GM21717 (cell line): Measurements from ENCODE around the gene HES5.
A peak's percentile ranks its signal among the peaks of the same experiment; 100 is the strongest.
"Not testable (repeated sequence)": the region's sequence is repeated elsewhere in the genome, so short reads cannot be mapped to it uniquely, and the experiment has no call there.

Experiments
- ATAC-seq: cut with Tn5 transposase; IDR thresholded peaks from one replicate; pipeline ENCODE4 v1.9.1; 2021; ENCODE audit warnings: mild to moderate bottlenecking, moderate library complexity; ENCODE audit not compliant: unreplicated experiment

Gene HES5

DNA sequence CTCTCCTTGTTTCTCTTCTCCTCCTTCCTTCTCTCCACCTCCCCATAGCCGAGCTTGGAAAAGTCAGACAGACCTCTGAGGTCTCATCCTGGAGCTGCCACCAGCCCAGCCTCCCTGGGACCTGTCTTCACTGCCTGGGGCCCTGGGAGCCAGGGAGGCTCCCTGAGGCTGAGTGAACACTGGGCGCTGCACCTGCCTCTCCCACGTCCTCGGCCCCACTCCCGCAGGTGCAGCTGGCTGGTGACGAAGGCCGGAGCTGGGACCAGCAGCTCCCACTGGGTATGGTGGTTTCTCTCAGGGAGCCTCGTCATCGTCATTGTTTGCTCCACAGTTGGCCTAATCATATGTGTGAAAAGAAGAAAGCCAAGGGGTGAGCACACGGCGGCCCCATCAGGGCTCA is 31.4 kb upstream of the HES5 start:
- ATAC-seq = no peak

DNA sequence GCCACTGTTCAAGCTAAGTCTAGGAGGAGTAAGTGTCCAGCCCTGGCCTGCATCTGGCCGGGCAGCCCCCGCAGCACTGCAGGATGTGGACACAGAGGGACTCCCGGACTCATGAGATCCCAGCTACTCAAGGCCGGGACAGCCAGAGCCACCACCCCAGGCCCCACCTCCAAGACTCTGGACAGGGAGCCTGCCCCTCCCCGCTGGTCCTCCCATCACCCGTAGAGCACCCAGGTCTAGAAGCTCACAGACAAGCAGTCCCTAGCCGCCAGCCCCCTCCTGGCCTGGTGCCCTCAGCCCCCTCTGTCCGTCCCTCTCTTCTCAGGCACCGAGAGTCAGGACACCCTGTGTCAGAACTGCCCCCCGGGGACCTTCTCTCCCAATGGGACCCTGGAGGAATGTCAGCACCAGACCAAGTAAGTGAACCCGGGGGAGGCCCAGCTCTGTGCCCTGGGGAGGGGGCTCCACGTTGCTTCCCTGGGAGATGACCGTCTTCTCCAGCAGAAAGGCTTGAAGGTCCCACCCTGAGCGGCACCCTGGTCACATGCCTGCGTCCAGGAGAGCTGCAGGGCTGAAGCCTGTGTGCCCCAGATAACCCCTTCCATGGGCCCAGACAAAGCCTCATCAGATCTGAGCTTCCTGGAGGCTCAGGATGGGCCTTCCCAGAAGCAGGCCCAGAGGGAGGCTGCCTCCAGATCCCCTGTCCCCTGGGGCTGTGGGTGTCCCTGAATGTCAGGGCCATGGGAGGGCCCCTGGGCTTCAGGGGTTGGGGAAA is 30.4 kb upstream of the HES5 start:
- no peak for ATAC-seq

DNA sequence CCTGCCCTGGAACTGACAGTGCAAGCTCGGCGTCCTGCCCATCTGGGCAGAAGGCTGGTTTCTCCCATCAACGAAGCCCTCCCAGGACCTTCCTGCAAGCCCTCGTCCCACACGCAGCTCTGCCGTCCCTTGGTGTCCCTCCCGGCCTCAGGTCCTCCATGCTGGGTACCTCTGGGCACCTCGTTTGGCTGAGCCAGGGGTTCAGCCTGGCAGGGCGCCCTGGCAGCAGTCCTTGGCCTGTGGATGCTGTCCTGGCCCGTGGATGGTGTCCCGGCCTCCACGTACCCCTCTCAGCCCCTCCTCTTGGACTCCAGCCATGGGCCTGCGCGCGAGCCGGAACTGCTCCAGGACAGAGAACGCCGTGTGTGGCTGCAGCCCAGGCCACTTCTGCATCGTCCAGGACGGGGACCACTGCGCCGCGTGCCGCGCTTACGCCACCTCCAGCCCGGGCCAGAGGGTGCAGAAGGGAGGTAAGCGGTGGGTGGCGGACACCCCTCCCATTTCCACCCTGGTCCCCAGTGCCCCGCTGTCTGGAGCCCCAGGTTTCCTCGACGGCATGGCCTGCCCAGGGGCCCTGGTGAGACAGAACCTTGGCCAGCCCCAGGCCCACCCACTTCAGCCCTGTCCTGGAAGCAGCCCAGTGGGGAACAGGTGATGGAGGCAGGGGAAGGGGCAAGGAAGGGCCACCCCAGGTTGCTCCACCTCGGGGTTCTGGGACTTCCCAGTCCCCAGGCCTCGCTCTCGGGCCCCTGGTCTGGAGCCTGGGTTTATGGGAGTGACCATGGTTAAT is 29.6 kb upstream of the HES5 start:
- ATAC-seq = no peak

DNA sequence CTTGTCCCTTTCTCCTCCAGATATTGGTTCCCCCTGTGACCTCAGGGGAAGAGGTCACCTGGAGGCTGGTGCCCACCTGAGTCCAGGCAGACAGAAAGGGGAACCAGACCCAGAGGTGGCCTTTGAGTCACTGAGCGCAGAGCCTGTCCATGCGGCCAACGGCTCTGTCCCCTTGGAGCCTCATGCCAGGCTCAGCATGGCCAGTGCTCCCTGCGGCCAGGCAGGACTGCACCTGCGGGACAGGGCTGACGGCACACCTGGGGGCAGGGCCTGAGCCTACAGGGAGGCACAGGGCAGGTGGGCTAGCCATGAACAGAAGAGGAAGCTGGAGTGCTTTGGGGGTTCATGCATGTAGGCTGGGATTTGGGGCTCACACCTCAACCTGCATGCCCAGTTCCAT is 28.8 kb upstream of the HES5 start:
- ATAC-seq = no peak

DNA sequence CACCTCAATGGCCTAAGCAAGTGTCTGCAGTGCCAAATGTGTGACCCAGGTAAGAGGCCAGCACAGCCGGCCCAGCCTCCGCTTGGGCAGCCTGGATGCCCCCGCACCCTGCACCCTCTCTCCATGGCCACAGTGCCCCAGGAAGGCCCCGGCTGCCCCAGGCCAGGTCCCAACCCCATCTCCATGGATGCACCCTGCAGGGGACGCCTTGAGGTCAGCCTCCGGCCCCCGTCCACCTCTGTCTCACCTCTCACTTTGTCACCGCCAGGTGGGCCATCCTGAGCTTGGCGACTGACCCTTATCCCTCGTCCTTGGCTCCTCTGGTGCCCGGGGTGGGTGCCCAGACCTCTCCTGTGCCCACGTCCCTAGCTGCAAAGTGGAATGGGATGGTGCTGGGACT is 28.4 kb upstream of the HES5 start:
- no peak for ATAC-seq

DNA sequence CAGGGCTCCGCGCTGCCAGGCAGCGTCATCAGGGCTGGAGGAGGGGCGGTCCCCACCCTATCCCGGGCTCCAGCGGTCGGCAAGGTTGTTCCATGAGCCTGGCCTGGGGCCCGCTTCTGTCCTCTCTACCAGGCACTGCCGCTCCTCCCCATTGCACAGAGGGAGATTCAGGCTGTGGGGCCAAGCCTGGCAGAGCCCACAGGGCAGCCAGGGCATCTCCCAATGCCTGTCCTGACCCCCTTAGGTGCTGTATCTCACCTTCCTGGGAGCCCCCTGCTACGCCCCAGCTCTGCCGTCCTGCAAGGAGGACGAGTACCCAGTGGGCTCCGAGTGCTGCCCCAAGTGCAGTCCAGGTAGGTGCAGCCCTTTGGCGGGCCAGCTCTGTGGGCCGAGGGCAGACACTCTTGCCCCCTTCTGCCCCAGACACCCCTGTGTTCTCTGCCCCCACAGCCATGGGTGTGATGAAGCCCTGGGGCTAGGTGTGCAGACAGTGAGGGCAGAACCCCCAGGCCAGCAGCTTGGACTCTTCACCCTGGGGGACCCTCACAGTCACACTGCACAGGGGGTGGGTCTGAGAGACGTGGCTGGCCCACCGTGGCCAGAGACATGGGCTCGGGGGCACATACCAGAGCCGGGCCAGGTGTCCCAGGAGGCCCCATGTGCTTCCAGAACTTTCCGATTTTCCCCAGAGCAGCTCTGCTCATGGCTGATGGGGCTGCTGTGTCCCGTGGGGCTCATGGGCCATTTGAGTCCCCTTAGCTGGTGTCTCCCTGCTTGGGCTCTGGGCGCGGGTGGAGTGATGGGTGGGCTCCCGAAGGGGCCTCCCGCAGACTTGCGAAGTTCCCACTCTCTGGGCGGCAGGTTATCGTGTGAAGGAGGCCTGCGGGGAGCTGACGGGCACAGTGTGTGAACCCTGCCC is 27.7 kb upstream of the HES5 start:
- no peak for ATAC-seq

DNA sequence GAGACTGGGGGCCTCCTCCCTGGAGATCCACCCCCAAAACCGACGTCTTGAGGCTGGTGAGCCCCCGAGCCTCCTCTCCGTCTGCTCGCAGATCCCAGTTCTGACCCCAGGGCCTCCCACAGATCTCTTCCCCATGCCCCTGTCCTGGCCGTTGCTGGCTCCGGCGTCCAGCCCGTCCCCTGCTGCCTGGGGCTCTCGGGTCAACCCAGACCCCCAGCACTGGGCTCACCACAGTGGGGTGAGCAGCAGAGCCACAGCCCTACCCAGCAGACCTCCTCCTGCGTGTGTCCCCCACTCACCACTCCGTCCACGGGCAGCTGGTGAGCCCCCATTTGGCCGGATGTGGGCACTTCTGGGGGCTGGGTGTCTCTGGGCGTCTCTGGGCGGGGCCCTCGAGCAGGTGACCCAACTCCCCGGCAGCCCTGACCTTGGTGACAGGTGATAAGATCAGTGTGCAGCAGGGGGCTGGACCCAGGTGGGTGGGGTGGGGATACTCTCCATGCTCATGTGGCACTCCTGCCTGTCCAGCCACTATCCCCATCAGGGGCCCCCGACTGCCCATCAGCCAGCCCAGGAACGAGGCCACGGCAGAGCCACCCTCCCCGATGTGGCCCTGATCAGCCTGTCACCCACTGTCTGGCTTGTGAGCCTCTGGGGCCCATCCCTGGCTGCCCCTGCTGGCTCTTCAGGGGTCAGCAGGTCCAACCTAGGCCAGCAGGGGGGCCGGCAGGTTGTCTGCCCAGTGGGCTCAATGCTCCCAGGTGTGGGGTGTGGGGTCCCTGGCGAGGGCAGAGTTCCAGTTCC is 26.8 kb upstream of the HES5 start:
- ATAC-seq = no peak

DNA sequence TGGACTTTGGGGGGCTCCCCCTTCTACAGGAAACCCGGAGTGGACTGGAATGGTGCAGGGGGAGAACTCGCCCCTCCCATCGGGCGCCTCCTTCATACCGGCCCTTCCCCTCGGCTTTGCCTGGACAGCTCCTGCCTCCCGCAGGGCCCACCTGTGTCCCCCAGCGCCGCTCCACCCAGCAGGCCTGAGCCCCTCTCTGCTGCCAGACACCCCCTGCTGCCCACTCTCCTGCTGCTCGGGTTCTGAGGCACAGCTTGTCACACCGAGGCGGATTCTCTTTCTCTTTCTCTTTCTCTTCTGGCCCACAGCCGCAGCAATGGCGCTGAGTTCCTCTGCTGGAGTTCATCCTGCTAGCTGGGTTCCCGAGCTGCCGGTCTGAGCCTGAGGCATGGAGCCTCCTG is 26.2 kb upstream of the HES5 start, which contains the start of gene TNFRSF14:
TSS of gene TNFRSF14 (plus strand) at position 95 of the 401 bp plus-strand sequence. CDS start at position 389, 294 bp downstream.
- ATAC-seq = peak; percentile 35

DNA sequence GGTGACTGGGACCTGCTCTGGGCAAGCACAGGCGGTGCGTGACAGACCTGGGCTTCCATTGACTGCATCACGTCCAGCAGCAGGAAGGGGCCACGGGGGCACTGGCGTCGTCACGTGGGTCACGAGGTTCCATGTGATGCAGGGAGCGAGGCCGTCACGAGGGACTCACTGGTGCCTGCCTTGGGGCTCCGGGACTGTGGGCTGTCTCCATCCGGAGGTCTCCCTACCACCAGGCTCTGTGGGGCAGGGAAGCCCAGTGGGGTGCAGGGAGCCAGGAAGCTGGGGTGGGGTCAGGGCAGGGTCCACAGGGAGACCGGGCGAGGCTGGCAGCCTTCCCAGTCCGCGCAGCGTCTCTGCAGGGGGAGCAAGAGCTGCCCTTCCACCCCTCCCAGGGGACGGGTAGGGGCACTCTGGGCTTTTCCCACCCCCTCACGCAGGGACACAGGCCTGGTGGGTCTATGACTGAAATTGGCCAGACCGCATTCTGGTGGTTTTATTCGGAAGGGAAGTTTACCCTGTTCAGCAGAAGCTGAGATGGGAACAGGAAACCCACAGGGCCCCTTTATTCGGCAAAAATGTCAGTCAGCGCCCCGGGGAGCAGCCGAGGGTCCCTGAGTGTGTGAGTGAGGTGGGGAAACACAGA is 25.7 kb upstream of the HES5 start:
- ATAC-seq = peak; percentile 33

DNA sequence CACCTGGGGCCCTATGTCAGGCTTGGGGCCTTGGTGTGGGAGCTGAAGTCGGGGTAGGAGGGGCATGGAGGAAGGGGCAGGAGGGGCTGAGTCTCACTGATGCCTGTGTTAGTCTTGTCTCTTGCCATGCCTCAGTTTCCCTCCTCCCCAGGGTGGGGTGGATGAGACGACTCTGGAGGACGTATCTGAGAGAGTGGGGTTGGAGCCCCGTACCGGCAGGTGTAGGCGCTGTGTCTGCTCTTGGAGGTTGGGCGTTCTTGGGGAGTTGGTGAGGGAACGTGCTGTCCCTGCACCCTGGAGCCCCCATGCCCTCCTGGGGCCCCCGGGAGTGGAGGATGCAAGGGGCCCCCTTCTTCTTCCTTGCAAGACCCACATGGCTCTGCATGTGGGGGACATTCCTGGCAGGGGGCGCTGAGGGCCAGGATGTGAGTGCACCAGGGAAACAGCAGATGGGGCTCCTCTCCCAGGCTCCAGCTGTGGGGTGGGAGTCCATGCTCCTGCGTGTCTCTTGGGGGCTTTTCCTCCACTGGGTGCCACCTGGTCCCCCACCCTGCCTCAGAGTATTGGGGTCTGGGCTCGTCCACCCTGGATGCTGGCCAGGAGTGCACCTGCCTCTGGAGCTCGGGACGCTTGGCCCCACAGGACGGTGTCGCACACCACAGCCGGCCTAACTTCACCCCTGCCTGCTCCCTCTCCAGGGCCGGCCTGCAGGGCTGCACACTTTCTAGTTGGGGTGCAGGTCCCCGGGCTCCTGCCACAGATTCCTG is 24.7 kb upstream of the HES5 start:
- ATAC-seq = no peak

DNA sequence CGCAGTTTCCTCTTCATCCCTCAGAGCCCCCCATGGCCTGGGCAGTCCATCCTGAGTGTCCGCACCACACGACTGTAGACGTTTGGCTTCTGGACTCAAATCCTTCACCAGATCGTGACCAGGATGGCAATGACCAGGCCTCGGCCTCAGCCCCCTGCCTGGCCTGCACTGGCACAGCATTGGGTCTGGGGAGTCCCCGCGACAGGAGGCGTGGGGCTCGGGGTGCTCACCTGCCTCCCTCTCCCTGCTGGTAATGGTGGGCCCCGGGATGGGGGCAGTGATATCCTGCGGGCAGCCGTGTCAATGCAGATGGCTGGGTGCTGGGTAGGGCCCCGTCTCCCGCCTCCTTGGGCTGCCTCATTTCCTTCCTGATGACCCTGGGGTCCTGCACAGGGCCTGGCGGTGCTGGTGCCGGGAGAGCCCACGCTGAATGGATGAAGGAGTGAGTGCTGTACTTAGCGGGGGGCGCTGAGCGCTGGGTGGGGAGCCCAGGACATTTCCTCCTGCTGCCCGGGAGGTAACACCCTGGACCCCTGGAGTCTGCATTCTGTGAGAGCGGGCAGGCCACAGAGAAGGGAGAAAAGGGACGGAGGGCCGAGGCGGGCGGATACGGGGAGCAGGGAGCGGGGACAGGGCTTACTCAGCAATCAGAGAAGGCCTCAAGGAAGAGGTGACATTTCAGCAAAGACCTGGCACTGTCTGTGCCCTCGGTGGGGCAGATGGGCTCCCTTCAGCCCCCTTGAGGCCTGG is 24.0 kb upstream of the HES5 start:
- ATAC-seq = no peak

DNA sequence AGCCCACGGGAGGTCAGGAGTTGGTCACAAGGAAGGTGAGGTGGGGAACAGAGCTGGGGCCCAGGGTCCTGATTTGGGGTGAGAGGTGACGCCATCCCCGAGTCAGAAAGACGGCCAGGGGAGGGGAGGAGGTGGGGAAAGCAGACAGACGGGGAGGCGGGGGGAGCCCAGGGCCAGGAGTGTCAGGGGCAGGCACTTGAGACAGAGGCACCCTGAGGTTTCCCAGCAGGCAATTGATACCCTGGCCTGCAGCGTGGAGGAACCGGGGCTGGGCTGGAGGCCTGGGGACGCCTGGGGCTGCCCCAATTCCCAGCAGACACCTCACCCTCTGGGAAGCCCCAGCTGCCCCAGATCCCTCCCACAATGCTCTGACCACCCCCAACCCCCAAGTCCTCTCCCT is 23.0 kb upstream of the HES5 start:
- ATAC-seq = not testable (repeated sequence)

DNA sequence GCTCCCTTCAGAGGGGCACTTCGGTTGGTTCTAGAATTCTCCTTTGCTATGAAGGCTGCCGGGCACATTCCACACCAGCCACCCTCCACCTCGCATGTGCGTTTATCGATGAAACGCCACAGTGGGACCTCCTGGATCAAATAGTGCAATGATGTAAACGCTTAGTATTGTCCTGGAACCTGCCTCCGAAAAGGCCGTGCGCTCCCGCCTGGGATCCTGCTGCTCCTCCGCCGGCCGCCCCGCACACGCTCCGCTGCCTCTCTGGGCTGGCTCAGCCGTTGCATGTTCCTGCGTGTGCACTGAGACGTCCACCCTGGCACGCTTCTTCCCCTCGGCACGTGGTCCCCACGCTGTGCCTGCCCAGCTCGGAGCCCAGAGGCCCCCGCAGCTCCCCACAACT is 22.1 kb upstream of the HES5 start:
- no peak for ATAC-seq

DNA sequence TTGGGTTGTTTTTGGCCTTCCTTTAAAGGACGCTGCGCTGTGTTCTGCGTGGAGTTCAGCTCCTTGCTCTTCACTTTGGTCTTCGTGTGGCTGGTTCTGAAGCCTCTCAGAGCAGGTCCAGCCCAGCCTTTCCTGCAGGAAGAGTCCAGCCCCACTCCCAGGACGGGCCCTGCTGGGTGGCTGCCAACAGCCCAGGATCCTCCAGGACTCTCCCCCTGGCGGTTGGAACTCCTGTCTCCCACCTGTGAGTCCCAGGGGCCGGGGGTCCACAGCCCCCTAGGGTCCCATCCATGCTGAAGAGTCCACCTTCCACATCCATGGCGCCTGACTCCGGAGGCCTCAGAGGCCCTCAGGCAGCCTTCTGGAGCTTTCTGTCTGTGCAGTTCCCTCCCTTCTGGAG is 21.5 kb upstream of the HES5 start:
- not testable (repeated sequence) for ATAC-seq

DNA sequence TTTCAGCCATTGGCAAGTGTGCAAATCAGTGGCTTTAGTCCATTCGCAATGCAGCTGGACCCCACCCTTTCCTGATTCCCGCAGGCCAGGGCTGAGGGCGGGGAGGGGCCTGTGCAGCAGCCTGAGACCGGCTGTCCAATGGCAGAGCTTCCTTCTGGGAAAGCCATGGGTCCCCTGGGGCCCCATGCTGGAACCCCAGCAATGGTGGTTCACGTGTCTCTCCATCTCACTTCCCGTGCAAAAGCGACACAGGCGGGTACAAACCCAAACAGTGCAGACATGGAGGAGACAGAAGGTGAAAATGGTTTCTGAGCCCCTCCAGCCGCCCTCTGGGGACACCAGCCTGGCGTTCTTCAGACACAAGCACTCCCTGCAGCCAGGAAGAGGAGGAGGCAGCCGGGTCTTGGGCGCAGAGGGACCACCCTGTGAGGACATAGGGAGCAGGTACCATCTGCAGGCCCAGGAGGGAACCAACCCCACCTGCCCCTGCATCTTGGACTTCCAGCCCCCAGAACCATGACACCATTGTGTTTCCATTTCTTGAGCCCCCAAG is 20.3 kb upstream of the HES5 start:
- ATAC-seq = not testable (repeated sequence)

DNA sequence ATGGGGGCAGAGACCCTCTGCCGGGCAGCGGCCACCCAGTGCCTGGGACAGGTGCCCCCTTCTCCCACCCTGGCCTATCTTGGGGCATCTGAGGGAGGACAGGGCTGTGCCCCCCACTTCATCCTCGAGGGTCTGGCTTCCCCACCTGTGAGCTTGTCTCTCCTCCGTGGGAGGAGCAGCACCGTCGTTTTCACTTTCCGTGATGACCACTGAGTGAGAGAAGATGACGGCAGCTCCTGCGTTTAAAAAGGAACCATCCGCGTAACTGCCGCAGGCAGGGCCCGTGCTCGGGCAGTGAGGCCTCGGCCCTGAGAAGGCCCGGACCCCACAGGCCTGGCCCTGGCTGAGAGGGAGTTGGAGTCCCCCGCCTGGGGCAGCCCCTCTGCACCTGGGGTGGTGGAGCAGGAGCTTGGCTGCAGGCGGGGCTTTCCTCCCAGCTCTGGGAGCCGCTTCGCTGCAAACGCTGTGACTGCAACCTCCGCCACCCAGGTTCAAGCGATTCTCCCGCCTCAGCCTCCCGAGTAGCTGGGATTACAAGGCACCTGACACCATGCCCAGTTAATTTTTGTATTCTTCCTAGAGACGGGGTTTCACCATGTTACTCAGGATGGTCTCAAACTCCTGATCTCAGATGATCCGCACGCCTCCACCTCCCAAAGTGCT is 19.4 kb upstream of the HES5 start:
- not testable (repeated sequence) for ATAC-seq

DNA sequence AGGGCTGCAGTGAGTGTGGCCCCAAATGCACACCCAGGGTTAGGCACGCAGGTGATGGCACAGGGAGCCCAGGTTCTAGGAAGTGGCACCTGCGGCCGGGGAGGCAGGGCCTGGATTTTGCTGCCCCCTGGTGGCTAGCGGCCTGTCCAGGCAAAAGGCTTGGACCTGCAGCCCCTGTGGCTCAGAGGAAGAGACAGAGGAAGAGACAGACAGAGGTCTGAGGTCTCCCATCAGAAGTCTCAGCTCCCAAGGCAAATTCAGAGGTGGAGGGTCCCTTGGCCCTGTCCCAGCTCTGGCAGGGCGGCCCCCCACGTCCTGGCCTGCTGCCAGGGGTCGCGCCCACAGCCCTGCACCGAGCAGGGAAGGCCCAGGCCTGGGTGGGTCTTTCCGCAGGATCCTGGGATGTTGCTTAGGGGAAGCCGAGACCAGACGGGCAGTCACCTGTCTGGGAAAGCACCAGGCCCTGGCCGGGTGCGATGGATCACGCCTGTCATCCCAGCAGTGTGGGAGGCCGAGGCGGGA is 18.1 kb upstream of the HES5 start:
- ATAC-seq = peak; percentile 19
